Peyer's patch (tissue), 4 donors: ENCODE results near the gene RCCD1. TPM values are rescaled to one million over a fixed set of nuclear protein-coding genes. Genes with fewer than 3 reads are reported as not detected.

Experiments used
- DNase-seq, 3 donors: peaks; one replicate each; pipeline ENCODE4 v3.0.0-alpha.2; 2017 to 2019
- H3K27ac ChIP-seq, 4 donors: fragments of 200-600 bp; sonication (generic); one replicate each; pipeline ENCODE4 v1.5.1; 2016 to 2019
- H3K27me3 ChIP-seq, 2 donors: fragments of 200-600 bp; sonication (generic); one replicate each; pipeline ENCODE4 v1.5.1; 2019
- H3K36me3 ChIP-seq, 3 donors: fragments of 200-600 bp; sonication (generic); one replicate each; pipeline ENCODE4 v1.5.1; 2016 to 2019
- H3K4me1 ChIP-seq, 4 donors: fragments of 200-600 bp; sonication (generic); one replicate each; pipeline ENCODE4 v1.5.1; 2016 to 2019
- H3K4me3 ChIP-seq, 4 donors: fragments of 200-600 bp; sonication (generic); 1 replicate in 3 of 4; 2 replicates in 1 of 4; pipeline ENCODE4 v1.5.1; 2016 to 2019; ENCODE audit warnings: mild to moderate bottlenecking in 1 of 4
- H3K9me3 ChIP-seq, 4 donors: fragments of 200-600 bp; sonication (generic); one replicate each; pipeline ENCODE4 v1.5.1; 2016 to 2019; ENCODE audit warnings: mild to moderate bottlenecking in 1 of 4
- CTCF ChIP-seq, 6 experiments: fragments of 450-650 bp in 4 of 6; fragments of 200-600 bp in 2 of 6; sonication (generic) in 1 of 6; IDR thresholded peaks; one replicate each; pipeline ENCODE4 v1.5.1; 2017 to 2019; ENCODE audit warnings: antibody characterized with exemption in 6 of 6, mild to moderate bottlenecking in 3 of 6, moderate library complexity in 1 of 6
- POLR2A ChIP-seq, 2 donors: fragments of 450-650 bp; IDR thresholded peaks; one replicate each; pipeline ENCODE4 v1.5.1; 2017; ENCODE audit warnings: antibody characterized with exemption in 2 of 2, mild to moderate bottlenecking in 2 of 2, moderate library complexity in 2 of 2
- total RNA-seq, 4 donors: library from RNA; depleted of rRNA; stranded (reverse); fragments of >200 nt; gene quantifications; one replicate each; pipeline ENCODE4 v1.1.0, GENCODE V29; 2016

RCCD1 gene
- total RNA-seq, 4 donors from 2014 or later, result 10.2 to 23.1 (median 20.1) TPM

- DNase-seq, result peak; percentile 97 to 98 (median 98)
- H3K9me3 ChIP-seq, result no peaks in the 10 kb centered on the region
- peaks cover 3 to 44% (median 15%) of the 10 kb centered on the region in 4 donors for H3K4me1 ChIP-seq
- H3K36me3 ChIP-seq, result peaks cover 0 to 27% (median 0%) of the 10 kb centered on the region in 3 donors
- peak in 1 of 6 experiments; percentile 23 for TF ChIP-seq CTCF (IDR thresholded peaks at IDR 0.05)
- TF ChIP-seq POLR2A (IDR thresholded peaks at IDR 0.05), result peak; percentile 93 to 94
- H3K27ac ChIP-seq, result peak within 1 kb of the TSS; percentile 82 to 86 (median 84)
- peak within 1 kb of the TSS; percentile 62 to 88 (median 70) for H3K4me3 ChIP-seq
- no peaks in the 10 kb centered on the region for H3K27me3 ChIP-seq
Observed at GRCh38 chr15:90934949-90935751, 19.5 kb upstream of the RCCD1 start, which contains the start of gene UNC45A. TSS of gene UNC45A (plus strand) at chr15:90935285. CDS start at chr15:90935325, 40 bp downstream.

GRCh38 chr15:90936823-90937222 lies 17.9 kb upstream of the RCCD1 start:
- no peaks in the 10 kb centered on the region for H3K27me3 ChIP-seq
- peaks cover 0 to 30% (median 6%) of the 10 kb centered on the region in 4 donors for H3K4me1 ChIP-seq
- H3K4me3 ChIP-seq, result no peak overlapping the region
- TF ChIP-seq CTCF (IDR thresholded peaks at IDR 0.05), result no peak
- H3K36me3 ChIP-seq, result peaks cover 0 to 42% (median 0%) of the 10 kb centered on the region in 3 donors
- H3K27ac ChIP-seq, result no peak overlapping the region
- H3K9me3 ChIP-seq, result no peaks in the 10 kb centered on the region
- no peak for DNase-seq

- Histone ChIP-seq H3K4me3 (no peak overlapping the region), H3K9me3 (no peaks in the 10 kb centered on the region), H3K4me1 (peaks cover 0 to 29% (median 6%) of the 10 kb centered on the region in 4 donors), H3K27me3 (no peaks in the 10 kb centered on the region), H3K27ac (no peak overlapping the region), H3K36me3 (peaks cover 0 to 57% (median 0%) of the 10 kb centered on the region in 3 donors)
- no peak for DNase-seq
- TF ChIP-seq CTCF (IDR thresholded peaks at IDR 0.05) (no peak), POLR2A (IDR thresholded peaks at IDR 0.05) (no peak)
Observed at GRCh38 chr15:90938261-90938660, 16.4 kb upstream of the RCCD1 start.

GRCh38 chr15:90939756-90940155 lies 14.9 kb upstream of the RCCD1 start:
- Histone ChIP-seq H3K36me3 (peaks cover 0 to 72% (median 0%) of the 10 kb centered on the region in 3 donors), H3K9me3 (no peaks in the 10 kb centered on the region), H3K4me1 (peaks cover 0 to 19% (median 6%) of the 10 kb centered on the region in 4 donors), H3K4me3 (no peak overlapping the region), H3K27me3 (no peaks in the 10 kb centered on the region), H3K27ac (no peak overlapping the region)
- TF ChIP-seq CTCF (IDR thresholded peaks at IDR 0.05) (no peak), POLR2A (IDR thresholded peaks at IDR 0.05) (no peak)
- DNase-seq, result peak in 1 of 3 donors; percentile 7

- H3K4me1 ChIP-seq, result peaks cover 0 to 12% (median 3%) of the 10 kb centered on the region in 4 donors
- H3K9me3 ChIP-seq, result no peaks in the 10 kb centered on the region
- H3K4me3 ChIP-seq, result no peak overlapping the region
- TF ChIP-seq CTCF (IDR thresholded peaks at IDR 0.05) (no peak), POLR2A (IDR thresholded peaks at IDR 0.05) (no peak)
- no peaks in the 10 kb centered on the region for H3K27me3 ChIP-seq
- H3K36me3 ChIP-seq, result peaks cover 0 to 84% (median 0%) of the 10 kb centered on the region in 3 donors
- DNase-seq, result peak in 1 of 3 donors; percentile 20
- no peak overlapping the region for H3K27ac ChIP-seq
Observed at GRCh38 chr15:90941038-90941437, 13.6 kb upstream of the RCCD1 start.
